ENCODE results near the gene PTGR2.

The PTGR2 gene

GRCh38 chr14:73851000-73851399 is 631 bp upstream of the PTGR2 start:
- no peak for TF ChIP-seq SIN3A (IDR thresholded peaks at IDR 0.05; ENCODE audit: borderline replicate concordance, insufficient read depth, low read length)
- TF ChIP-seq FOXP2 (optimal IDR thresholded peaks at IDR 0.05; ENCODE audit: borderline replicate concordance, extremely low read depth, extremely low read length, insufficient read depth) = no peak
- TF ChIP-seq POLR2AphosphoS5 (IDR thresholded peaks at IDR 0.05; ENCODE audit: low read depth, low read length) = no peak
- no peak for TF ChIP-seq TAF1 (IDR thresholded peaks at IDR 0.05; ENCODE audit: borderline replicate concordance, insufficient read depth, low read length)
- no peak for TF ChIP-seq REST (IDR thresholded peaks at IDR 0.05; ENCODE audit: insufficient read depth in 1 of 2, low read depth in 2 of 2, low read length in 2 of 2)

- TF ChIP-seq POLR2AphosphoS5 (IDR thresholded peaks at IDR 0.05; ENCODE audit: low read depth, low read length) = no peak
Measured at GRCh38 chr14:73859145-73859544, 7.5 kb downstream of the PTGR2 start.

- TF ChIP-seq TAF1 (IDR thresholded peaks at IDR 0.05; ENCODE audit: borderline replicate concordance, insufficient read depth, low read length) (no peak), REST (IDR thresholded peaks at IDR 0.05; ENCODE audit: insufficient read depth in 1 of 2, low read depth in 2 of 2, low read length in 2 of 2) (no peak), FOXP2 (optimal IDR thresholded peaks at IDR 0.05; ENCODE audit: borderline replicate concordance, extremely low read depth, extremely low read length, insufficient read depth) (no peak), POLR2AphosphoS5 (IDR thresholded peaks at IDR 0.05; ENCODE audit: low read depth, low read length) (no peak), SIN3A (IDR thresholded peaks at IDR 0.05; ENCODE audit: borderline replicate concordance, insufficient read depth, low read length) (no peak)
Measured at GRCh38 chr14:73861073-73861472, 9.4 kb downstream of the PTGR2 start.

- no peak for TF ChIP-seq SIN3A (IDR thresholded peaks at IDR 0.05; ENCODE audit: borderline replicate concordance, insufficient read depth, low read length)
Measured at GRCh38 chr14:73862480-73862879, 10.8 kb downstream of the PTGR2 start.

GRCh38 chr14:73863209-73863608 is 11.6 kb downstream of the PTGR2 start:
- TF ChIP-seq SIN3A (IDR thresholded peaks at IDR 0.05; ENCODE audit: borderline replicate concordance, insufficient read depth, low read length) = no peak
- TF ChIP-seq FOXP2 (optimal IDR thresholded peaks at IDR 0.05; ENCODE audit: borderline replicate concordance, extremely low read depth, extremely low read length, insufficient read depth) = no peak
- TF ChIP-seq TAF1 (IDR thresholded peaks at IDR 0.05; ENCODE audit: borderline replicate concordance, insufficient read depth, low read length) = no peak

GRCh38 chr14:73865534-73866113 is 14.0 kb downstream of the PTGR2 start:
- no peak for TF ChIP-seq REST (IDR thresholded peaks at IDR 0.05; ENCODE audit: insufficient read depth in 1 of 2, low read depth in 2 of 2, low read length in 2 of 2)
- no peak for TF ChIP-seq FOXP2 (optimal IDR thresholded peaks at IDR 0.05; ENCODE audit: borderline replicate concordance, extremely low read depth, extremely low read length, insufficient read depth)
- no peak for TF ChIP-seq POLR2AphosphoS5 (IDR thresholded peaks at IDR 0.05; ENCODE audit: low read depth, low read length)
- no peak for TF ChIP-seq TAF1 (IDR thresholded peaks at IDR 0.05; ENCODE audit: borderline replicate concordance, insufficient read depth, low read length)
- TF ChIP-seq SIN3A (IDR thresholded peaks at IDR 0.05; ENCODE audit: borderline replicate concordance, insufficient read depth, low read length) = no peak

Measured in PFSK-1 (cell line).